IPS DF 19.7 (cell line): Measurements from ENCODE around the gene CD200R1L.

Experiments
- DNase-seq: peaks from one replicate; pipeline ENCODE4 v3.0.0-alpha.2; 2013; ENCODE audit warnings: low read depth, low spot score

The CD200R1L gene

DNA sequence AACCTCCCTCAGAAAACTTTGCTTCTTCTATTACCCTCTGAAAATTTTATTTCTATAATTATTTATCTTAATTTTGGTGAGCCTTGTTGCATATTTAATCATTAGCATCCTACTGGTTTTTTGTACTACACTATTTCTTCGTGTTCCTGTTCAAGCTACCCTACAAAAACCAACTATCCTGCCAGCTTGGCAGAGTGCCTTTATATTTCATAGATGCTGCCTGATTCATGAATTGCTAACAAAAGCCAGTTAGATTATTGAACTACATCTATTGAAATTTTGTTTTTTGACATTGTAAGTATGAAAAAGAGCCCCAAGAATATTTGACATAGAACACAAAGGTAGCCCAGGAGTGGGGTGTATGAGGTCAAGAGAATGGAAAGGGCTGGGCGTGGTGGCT is 78.9 kb downstream of the CD200R1L start:
- no peak for DNase-seq

- DNase-seq = no peak
These were observed 79.5 kb downstream of the CD200R1L start for GRCh38 chr3:112767177-112767576.
